Activated CD8-positive, alpha-beta memory T cell treated with anti-CD3 and anti-CD28 coated beads for 24 hours (primary cell): Measurements from ENCODE around the gene OGFOD3.
"Not testable (repeated sequence)": the region's sequence is repeated elsewhere in the genome, so short reads cannot be mapped to it uniquely, and the experiment has no call there.

Source experiments
- DNase-seq: peaks from one replicate; pipeline ENCODE4 v3.0.0-alpha.2; 2020

The OGFOD3 gene

GRCh38 chr17:82432017-82432416, 13.6 kb upstream of the OGFOD3 start:
- no peak for DNase-seq

- DNase-seq, result no peak
Observed at GRCh38 chr17:82429824-82430223, 11.4 kb upstream of the OGFOD3 start.

GRCh38 chr17:82428546-82428945, 10.2 kb upstream of the OGFOD3 start:
- no peak for DNase-seq

DNA sequence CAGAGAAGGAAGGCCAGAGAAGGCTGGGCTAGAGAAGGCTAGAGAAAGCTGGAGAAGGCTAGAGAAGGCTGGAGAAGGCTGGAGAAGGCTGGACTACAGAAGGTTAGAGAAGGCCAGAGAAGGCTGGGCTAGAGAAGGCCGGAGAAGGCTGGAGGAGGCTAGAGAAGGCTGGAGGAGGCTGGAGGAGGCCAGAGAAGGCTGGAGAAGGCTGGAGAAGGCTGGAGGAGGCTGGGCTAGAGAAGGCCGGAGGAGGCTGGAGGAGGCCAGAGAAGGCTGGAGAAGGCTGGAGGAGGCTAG, 6.4 kb upstream of the OGFOD3 start:
- no peak for DNase-seq

GRCh38 chr17:82424001-82424862, 5.8 kb upstream of the OGFOD3 start:
- peak; percentile 77 for DNase-seq

DNA sequence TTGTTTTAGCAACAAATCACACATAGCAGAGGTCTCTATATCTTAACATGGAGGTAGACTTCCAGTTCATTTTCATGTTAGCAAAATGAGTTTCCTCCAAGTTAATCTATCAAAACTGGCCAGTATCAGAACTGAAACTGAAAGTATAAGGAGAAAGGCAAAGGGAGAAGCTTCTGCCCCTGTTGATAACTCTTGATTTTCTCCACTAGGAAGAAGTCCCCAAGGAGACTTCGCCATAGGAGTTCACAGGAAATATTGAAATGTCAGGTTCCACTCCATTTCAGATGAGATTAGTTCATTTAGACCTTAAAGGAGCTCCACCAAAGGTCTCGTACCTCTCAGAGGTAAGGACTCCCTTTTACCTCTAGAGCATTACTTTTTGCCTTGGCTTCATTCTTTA, 1.2 kb upstream of the OGFOD3 start:
- no peak for DNase-seq

DNA sequence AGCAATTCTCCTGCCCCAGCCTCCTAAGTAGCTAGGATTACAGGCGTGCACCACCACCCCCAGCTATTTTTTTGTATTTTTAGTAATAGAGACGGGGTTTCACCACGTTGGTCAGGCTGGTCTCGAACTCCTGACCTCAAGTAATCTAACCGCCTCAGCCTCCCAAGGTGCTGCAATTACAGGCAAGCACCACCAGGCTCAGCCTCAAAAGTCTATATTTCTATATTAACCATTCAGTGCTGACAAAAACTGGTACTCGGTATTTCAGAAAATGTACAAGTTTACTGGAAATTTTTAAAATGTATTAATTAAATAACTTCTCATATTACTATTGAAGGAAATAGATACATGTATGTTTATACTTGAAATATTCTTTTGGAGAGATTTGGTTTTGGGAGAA, 1.6 kb downstream of the OGFOD3 start:
- DNase-seq, result no peak

GRCh38 chr17:82416264-82416663, 2.1 kb downstream of the OGFOD3 start:
- no peak for DNase-seq

GRCh38 chr17:82415786-82416185, 2.6 kb downstream of the OGFOD3 start:
- no peak for DNase-seq

GRCh38 chr17:82415336-82415735, 3.0 kb downstream of the OGFOD3 start:
- no peak for DNase-seq

GRCh38 chr17:82414548-82415281, 3.7 kb downstream of the OGFOD3 start:
- peak; percentile 85 for DNase-seq

DNA sequence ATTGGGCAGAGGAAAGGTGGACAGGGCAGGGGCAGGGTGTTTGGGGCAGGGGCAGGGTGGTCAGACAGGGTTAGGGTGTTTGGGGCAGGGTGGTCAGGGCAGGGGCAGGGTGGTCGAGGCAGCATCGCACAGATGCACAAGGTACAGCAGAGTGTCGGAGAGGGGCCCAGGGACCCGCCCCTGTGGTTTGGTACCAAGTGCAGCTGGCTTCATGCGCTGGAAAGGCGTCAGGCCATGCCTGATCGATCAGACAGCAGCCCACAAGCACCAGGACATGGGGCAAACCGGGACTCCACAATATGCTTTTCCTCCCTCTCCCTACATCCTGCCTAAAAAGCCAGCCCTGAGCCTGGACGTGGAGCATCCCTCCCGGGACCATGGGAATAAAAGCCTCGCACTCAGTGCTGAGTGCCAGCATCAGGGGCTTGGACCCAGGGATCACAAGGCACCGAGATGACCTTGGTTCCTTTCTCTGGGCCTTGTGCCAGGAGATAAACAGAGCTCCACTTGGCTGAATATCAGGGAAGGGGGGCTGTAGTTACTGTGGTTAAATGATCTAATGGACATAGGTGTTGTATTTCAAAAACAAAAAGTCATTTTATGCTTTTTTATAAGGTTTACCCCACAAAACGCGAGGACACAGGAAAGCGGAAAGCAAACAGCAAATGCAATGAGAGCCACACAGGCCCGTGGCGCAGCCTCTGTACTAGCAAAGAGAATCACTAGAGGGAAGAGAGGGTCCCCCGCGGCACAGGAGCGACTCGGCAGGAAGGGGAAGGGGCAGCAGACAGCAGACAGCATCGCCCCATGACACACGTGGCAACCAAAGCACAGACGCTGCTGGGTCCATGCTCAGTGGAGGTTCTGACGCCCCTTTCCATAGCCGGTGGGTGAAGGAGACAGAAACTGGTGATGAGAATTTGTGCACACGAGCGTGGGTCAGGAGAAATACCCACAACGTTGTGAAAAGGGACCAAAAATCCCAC, 5.6 kb downstream of the OGFOD3 start:
- DNase-seq, result no peak

DNA sequence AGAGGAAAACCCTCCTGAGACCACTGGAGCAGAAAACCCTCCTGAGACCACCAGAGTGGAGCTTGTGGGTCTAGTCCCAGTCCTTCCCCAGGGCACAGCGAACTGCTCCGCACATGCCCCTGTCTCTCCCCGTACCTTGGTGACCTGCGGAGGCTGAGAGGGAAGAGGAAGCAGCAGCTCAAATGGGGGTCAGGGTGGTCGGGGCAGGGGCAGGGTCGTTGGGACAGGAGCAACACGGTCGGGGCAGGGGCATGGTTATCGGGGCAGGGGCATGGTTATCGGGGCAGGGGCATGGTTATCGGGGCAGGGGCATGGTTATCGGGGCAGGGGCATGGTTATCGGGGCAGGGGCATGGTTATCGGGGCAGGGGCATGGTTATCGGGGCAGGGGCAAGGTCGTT, 6.3 kb downstream of the OGFOD3 start:
- DNase-seq, result not testable (repeated sequence)

DNA sequence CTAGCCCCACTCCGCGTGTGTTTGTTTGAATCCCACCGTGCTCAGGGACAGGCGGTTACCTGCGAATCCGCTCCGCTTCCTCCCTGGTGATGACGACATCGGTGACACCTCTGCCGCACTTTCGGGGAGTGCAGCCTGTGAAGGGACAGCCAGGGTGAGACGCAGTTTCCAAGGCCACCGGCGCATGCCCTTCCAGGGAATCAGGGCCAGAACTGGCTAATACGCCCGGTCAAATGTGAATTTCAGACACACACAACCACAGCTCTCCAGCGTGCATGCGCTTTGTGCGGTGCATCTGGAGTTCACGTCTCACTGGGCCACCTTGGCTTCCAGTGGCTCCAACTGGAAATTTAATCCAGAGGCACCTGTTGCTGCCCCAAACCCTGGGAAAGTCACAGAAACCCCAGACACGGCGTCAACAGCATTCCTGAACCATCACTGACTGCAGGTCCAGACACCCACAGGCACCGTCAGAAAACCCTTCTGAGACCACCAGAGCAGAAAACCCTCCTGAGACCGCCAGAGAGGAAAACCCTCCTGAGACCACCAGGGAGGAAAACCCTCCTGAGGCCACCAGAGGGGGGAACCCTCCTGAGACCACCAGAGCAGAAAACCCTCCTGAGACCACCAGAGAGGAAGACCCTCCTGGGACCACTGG, 6.9 kb downstream of the OGFOD3 start:
- DNase-seq, result no peak

- DNase-seq, result no peak
Observed at GRCh38 chr17:82410014-82410716, 8.2 kb downstream of the OGFOD3 start.

DNA sequence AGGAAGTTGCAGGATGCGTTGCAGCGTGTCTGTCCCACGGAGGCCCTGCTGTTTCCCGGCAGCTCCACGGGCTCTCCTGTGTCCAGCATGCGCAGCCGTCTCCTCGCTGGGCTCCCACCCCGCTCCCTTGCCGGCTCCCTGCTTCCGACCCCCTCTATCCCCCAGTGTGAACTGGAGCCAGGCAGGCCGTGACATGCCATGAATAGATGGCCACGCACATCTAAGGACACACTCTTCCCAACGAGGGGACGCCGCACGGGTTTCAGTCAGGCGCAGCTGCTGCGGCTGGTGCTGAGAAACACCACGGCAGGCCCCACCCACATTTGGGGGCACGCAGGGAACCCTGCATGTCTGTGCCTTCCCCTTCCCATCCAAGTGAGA, 9.5 kb downstream of the OGFOD3 start:
- no peak for DNase-seq

- DNase-seq, result no peak
Observed at GRCh38 chr17:82408288-82408937, 10.0 kb downstream of the OGFOD3 start.

DNA sequence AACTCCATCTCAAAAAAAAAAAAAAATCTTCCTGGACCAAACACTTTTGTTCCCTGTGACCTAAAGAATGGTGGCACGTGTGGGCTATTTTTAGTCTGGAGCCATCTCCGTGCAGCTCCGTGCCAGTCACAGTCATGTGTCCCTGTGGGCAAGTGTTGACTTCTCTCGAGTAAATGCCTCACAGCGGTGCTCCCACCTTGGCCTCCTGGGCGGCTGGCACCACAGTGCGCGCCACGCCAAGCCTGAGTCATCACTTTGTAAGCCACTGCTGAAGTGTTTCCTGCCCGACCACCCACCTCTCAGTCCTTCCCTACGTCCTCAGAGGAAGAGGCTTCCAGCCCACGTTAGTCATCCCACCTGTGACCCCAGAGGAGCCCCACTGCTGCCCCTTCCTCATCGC, 11.1 kb downstream of the OGFOD3 start:
- DNase-seq, result no peak

GRCh38 chr17:82406131-82406671, 12.2 kb downstream of the OGFOD3 start:
- no peak for DNase-seq

GRCh38 chr17:82405051-82405450, 13.3 kb downstream of the OGFOD3 start:
- DNase-seq, result no peak
